Tracheal epithelial cell (primary cell): ENCODE measurements around the gene LY6G6D. TPM values are rescaled to one million over a fixed set of nuclear protein-coding genes. Genes with fewer than 3 reads are reported as not detected.

Experiments
- total RNA-seq: library from RNA; depleted of rRNA; stranded (reverse); fragments of >200 nt; gene quantifications from 2 replicates; pipeline ENCODE4 v1.2.1, GENCODE V29; 2014

The LY6G6D gene, protein sequence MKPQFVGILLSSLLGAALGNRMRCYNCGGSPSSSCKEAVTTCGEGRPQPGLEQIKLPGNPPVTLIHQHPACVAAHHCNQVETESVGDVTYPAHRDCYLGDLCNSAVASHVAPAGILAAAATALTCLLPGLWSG
- not detected in 2 replicates for total RNA-seq

DNA sequence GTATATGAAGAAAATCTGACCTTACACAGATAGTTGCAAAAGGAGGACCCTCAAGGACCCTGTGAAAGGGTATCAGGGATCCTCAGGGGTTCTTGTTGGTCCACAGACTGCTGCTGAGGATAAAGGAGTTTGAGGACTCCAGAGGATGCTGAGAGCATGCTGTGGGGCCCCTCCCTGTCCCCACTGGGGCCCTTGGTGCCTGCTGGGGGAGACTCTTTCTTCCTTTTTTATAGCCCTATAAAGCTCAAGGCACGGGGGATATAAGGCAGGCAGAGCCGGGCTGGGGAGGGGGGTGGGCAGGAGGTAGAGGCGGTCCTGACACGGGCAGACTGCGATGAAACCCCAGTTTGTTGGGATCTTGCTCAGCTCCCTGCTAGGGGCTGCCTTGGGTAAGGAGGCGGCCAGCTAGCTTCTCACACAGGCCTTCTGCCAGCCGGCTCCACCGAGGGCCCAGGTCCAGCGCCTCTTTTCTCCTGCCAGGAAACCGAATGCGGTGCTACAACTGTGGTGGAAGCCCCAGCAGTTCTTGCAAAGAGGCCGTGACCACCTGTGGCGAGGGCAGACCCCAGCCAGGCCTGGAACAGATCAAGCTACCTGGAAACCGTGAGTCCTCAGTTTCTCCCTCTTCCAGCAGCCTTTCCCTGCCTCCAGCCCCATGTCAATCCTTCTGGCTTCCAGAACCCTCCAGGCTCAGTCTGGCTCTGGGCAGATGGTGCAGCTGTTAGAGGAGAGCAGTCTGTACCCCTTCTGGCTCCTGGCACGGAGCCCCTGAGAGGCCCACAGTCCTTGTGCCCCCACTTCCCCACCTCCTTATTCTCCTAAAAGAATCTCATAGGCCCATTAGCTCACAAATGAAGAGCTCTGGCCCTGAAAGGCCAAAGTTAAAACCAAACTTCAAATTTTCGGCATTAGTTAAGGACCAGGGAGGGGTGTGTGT is at the start of gene LY6G6D:
Gene LY6G6D, plus strand, starts transcription at position 327 of the 937 bp plus-strand sequence. Its CDS starts 8 bp downstream, at position 335.

DNA sequence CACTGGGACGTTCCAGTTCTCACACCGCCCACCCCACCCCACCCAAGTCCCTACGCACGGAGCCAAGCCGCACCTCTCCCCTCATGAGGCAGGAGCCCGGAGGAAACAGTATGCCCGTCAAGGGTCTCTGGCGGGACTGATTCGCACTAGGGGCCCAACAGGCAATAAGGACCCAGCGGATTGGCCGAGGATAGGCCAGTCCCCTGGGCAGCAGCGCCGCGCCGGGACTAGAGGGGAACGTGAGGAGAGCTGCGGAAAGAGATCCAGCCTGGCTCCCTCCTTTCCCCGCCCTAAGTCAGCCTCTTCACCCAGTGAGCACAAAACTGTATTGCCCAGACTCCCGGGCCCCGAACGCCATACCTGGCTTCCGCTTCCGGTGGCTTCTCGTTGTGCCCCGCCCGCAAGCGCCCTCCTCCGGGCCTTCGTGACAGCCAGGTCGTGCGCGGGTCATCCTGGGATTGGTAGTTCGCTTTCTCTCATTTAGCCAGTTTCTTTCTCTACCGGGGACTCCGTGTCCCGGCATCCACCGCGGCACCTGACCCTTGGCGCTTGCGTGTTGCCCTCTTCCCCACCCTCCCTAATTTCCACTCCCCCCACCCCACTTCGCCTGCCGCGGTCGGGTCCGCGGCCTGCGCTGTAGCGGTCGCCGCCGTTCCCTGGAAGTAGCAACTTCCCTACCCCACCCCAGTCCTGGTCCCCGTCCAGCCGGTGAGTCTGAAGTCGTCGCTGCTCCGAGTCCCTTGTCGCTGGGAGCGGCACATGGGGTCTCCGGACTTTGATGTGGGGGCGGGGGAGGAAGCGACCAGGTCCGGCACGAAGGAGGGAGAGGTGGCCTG is 49.4 kb upstream of the LY6G6D start, which contains the start of gene CSNK2B:
Gene CSNK2B, plus strand, starts transcription at position 580 of the 836 bp plus-strand sequence. CDS start 752 bp downstream, outside the sequence.

DNA sequence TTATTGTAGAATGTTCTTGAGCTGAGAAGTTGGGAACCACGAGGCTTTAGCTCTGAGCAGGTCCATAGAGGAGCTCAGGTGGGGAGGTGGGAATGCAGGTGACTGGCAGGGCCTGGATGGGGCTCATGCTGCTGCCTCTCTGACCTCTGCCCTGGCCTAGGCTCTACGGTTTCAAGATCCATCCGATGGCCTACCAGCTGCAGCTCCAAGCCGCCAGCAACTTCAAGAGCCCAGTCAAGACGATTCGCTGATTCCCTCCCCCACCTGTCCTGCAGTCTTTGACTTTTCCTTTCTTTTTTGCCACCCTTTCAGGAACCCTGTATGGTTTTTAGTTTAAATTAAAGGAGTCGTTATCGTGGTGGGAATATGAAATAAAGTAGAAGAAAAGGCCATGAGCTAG is 45.5 kb upstream of the LY6G6D start, which contains the start of gene LY6G5B:
Gene LY6G5B, plus strand, starts transcription at position 301 of the 400 bp plus-strand sequence. CDS start 975 bp downstream, outside the sequence.

DNA sequence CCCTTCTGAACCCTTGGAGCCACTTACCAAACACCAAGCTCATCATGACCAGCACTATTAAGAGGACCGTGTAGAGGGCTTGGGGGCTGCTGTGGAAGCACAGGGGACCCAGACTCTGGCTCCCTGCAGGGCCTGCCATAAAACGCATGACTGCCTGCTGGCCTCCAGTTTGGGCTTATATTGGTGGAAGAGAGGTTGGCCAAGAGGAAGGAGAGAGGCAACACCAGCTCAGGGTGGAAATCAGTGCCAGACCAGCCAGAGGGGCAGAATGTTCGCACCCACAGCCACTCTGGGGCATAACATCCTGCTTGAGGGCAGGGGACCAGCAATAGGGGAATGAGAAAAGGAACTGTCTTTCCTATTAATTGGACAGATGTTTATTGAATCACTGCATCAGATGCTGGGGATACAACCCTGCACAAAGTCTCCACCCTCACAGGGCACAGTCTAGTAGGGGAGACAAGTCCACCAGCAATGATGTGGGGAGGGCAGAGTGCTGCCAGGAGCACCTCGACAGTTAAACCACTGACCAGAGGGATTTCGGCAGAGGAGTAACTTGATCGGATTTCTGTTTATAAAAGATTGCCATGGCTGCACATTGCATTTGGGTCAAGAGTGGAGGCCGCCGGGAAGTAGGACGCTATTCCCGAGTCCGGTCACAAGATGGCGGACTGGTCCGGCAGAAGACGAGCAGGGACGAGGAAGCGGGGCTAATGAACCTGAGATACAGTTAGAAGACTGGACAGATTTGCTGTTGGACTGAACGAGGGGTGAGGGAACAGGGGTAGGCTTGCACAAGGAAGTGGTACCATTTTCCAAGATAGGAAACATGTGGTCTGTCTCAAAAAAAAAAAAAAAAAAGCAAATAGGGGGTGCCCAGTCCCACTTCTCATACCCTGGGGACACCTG is 34.7 kb upstream of the LY6G6D start, which contains the start of gene LY6G5C:
Gene LY6G5C, minus strand, starts transcription at position 842 of the 909 bp plus-strand sequence. Its CDS starts 694 bp downstream, at position 148.

DNA sequence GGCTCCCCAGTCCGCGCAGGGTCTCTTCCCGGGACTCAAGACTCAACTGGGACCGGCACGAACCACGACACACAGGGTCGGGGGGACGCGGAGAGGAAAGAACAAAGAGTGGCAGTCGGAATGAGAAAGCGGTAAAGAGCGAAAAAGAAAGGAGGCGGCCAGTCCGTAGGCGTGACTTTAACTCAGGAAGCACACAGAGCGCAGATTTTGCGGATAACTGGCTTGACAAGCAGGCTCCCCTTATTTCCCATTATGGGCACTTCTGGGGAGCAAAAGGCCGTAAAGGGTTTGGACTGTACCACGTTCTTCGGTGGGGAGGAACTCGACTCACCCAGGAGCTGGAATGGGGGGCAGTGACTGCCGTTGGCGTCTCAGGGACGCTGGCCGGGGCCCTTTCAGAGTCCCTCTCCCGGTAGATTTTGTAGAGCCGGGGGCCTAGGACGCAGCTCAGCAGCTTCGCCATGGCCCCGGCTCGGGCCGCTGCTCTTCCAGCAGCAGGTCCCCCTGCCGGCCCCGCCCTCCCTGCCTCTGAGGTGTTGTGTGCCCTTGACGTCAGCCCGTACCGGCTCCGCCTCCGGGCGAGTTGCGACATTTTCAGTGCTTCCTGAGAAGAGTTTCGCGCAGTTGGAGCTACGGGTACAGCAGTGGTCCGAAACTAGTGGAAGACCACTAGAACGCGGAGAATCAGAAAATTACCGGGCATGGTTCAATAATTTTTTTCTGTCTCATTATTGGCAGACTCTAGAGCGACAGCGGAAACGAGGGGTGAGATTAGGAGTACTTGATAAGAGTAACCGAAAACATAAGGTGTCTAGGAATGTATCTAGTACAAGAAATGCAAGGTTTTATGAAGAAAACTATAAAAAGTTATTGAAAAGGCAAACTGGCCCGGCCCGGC is 12.1 kb upstream of the LY6G6D start, which contains the start of gene ABHD16A:
Gene ABHD16A, minus strand, starts transcription at position 506 of the 898 bp plus-strand sequence. Its CDS starts 43 bp downstream, at position 463.

DNA sequence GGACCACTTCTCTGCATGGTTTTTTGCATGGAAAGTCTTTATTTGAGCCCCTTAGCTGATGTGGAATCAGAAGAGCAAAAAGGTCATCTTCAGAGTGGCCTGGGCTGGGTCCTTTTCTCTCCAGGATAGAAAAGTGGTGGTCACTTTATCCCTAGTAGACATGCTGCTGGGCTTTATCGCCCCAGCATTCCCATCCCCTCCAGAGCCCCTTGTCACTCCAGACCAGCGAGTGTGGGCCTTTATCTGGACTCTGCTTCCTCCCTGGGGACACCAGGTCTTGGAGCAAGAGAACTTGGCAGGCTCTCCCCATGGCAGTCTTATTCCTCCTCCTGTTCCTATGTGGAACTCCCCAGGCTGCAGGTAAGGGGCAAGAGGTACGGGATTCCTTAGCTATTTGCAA is 8.5 kb upstream of the LY6G6D start, which contains the start of gene LY6G6F:
Gene LY6G6F, plus strand, starts transcription at position 268 of the 400 bp plus-strand sequence. Its CDS starts 41 bp downstream, at position 309.

DNA sequence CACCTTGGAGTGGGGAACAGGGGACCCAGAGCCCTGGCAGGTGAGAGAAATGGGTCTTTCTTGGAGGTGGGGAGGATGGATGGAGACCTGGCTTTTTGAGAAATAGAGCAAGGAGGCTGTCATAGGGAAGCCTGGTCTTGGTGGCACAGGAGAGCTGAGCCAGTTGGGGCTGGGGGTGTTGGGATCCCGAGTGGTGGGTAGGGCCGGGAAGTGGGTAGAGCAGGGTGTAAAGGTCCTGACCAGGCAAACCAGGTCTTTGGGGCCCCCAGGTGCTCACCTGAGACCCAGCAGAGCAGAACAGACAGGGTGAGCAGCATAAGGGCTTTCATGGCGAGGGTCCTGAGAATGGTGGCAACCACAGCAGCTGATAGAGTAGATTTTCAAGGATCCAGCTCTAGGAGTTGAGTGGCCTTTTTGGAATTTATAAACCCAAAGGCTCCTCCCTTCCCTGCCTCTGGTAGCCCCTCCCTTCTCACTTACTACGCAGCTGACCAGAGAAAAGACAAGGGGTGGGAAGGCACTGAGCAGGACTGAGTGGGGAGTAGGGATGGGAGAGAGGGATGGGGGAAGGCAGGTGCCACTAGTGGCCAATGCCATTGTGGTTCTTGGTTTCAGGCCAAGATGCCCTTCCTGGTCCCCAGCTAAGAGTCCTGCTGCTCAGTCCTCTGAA is 6.3 kb downstream of the LY6G6D start, which contains the start of gene LY6G6C:
Gene LY6G6C, minus strand, starts transcription at position 396 of the 670 bp plus-strand sequence. Its CDS starts 67 bp downstream, at position 329.

DNA sequence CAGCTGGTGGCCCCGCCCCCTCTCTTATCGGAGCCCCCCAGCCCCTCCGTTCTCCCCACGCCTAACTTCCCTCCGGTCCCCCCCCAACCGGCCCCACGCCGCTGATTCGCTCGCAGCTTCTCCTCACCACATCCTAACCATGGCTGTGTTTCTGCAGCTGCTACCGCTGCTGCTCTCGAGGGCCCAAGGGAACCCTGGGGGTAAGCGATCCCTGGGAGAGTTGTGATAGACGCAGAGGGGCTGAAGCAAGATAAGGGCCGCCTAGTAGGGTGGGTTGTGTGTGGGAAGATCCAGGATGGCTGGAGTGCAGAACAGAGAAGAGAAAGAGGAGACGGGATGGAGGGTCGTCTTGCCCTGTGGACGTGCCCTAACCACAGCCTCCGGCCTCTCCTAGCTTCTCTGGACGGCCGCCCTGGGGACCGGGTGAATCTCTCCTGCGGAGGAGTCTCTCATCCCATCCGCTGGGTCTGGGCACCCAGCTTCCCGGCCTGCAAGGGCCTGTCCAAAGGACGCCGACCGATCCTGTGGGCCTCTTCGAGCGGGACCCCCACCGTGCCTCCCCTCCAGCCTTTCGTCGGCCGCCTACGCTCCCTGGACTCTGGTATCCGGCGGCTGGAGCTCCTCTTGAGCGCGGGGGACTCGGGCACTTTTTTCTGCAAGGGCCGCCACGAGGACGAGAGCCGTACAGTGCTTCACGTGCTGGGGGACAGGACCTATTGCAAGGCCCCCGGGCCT is 8.3 kb downstream of the LY6G6D start, which contains the start of gene MPIG6B:
Gene MPIG6B, plus strand, starts transcription at position 129 of the 735 bp plus-strand sequence. Its CDS starts 11 bp downstream, at position 140.

DNA sequence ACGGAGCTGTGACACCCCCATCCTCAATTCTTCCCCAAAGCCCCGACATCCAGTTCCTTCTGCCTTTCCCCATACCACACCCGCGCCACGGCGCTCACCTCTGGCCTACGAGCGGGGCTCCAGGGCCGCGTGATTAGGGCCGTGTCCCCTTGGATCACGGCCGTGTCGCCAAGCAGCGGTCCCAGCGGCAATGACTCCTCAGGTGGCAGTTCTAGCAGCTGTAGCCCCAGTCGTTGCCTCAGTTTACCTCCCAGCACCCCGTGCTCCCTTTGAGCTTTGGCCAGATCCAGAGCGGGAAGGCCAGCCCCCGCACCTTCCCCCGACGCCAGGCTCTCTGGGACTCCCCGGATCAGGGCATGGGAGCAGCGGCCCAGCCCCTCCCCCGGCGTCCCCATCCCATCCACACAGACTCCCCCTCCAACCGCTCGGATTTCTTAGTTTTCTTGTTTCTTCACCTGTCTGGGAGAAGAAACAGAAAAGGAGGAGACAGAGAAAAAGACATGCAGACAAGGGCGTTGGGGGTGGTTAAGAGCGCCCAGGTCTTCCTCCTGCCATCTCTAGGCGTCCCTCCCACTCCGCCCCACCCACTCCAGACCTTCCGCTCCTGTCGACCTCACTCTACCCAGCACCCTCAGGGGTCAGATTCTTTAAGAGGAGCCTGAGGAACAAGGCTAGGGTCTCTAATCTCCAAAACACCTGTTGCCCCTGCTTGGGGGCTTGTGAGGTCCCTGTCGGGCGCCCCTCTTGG is 13.8 kb downstream of the LY6G6D start, which contains the start of gene DDAH2:
Gene DDAH2, minus strand, starts transcription at position 533 of the 748 bp plus-strand sequence. Its CDS starts 138 bp downstream, at position 395.

DNA sequence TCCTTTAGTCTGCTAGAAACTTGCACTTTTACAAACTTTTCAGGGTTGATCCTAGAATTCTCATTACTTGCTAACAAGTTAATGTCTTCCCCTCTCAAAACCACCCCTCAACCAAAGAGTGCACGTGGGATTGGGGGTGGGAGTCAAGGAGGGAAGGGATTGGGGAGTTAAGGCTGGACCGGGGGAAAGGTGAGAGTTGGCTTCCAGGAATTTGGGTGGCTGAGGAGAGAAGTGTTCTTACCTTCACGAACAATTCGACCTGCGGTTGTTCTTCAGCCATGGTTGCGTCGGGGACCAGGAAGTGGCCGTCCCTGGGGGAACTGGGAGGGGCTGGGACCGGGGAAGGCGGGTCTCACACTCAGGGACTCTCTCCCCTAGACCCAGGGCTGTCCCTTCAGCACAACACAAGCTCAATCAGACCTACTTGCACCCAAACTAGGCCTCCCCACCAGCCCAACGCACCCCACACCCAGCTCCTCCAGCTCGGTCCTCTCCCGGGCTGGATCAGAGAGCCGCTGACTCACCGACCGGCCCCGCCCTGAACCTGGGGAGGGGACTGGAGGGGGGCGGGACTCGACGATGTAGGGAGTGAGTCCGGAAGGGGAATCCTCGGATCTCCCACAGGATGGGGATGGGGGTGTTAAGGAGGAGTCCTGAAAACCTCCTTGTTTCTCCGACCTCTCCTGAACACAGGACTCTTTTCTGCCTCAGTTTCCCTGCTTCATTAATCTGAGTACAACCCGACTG is 21.0 kb downstream of the LY6G6D start, which contains the start of gene CLIC1:
Gene CLIC1, minus strand, starts transcription at position 510 of the 747 bp plus-strand sequence. Its CDS starts 230 bp downstream, at position 280.

DNA sequence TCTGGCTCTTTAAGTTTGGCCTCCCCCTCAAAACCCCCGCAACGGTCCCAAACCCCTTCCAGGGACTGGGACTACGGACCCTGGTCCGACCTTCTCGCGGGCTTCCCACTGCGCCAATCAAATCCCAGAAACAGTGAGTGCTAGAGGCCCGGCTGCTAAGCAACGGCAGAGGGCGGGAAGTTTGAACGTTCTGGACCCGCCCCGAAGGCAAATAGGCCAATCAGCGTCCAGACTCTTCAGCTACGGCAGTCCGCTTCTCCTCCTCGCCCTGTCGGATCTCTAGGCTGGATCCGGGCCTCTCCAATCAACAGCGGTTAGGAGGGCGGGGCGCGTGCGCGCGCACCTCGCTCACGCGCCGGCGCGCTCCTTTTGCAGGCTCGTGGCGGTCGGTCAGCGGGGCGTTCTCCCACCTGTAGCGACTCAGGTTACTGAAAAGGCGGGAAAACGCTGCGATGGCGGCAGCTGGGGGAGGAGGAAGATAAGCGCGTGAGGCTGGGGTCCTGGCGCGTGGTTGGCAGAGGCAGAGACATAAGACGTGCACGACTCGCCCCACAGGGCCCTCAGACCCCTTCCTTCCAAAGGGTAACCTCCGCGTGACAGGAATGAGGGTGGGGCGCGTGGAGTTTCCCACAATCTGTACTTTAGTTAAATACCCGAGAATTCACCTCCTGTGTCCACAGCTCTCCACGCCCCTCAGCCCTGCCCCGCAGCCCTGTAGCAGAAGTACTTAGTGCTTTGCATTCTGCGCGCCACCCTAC is 24.7 kb downstream of the LY6G6D start, which contains the start of gene MSH5:
Gene MSH5, plus strand, starts transcription at position 367 of the 758 bp plus-strand sequence. CDS start 462 bp downstream, outside the sequence.

DNA sequence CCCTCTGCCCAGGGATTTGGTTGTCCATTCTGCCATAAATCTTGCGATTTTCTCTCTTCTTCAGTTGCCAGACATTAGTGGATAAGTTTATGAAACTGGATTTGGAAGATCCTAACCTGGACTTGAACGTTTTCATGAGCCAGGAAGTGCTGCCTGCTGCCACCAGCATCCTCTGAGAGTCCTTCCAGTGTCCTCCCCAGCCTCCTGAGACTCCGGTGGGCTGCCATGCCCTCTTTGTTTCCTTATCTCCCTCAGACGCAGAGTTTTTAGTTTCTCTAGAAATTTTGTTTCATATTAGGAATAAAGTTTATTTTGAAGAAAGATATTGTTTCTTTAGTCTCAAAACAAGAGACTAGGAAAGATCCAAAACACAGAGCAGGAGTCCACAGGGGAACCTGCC is 47.2 kb downstream of the LY6G6D start, which contains the start of gene SAPCD1:
Gene SAPCD1, plus strand, starts transcription at position 301 of the 400 bp plus-strand sequence. CDS start 399 bp downstream, outside the sequence.

